GM21423 (cell line): Measurements from ENCODE around the gene DNAJC12.
"Not testable (repeated sequence)": the region's sequence is repeated elsewhere in the genome, so short reads cannot be mapped to it uniquely, and the experiment has no call there.

Experiments
- ATAC-seq: cut with Tn5 transposase; IDR thresholded peaks from one replicate; pipeline ENCODE4 v1.9.1; 2021; ENCODE audit warnings: mild to moderate bottlenecking, moderate library complexity; ENCODE audit not compliant: unreplicated experiment

The DNAJC12 gene

DNA sequence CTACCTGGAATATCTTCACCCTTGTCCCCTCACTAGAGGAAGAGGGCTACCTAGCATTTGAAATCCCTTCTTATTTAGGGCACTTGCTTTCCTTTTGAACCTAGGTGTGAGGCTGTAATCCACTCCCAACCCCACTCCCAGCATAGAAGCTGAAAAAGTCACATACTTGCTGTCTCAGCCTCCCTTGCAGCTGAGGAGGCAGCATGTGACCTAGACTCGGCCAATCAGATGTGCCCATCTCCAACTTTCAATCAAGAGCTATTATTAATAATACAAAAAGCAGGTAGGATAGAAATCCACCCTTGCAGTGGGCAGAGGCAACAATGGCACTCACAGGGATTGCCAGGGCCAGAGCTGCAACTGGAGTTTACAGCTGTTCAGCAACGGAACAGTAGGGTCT is 70.7 kb downstream of the DNAJC12 start:
- ATAC-seq = no peak

DNA sequence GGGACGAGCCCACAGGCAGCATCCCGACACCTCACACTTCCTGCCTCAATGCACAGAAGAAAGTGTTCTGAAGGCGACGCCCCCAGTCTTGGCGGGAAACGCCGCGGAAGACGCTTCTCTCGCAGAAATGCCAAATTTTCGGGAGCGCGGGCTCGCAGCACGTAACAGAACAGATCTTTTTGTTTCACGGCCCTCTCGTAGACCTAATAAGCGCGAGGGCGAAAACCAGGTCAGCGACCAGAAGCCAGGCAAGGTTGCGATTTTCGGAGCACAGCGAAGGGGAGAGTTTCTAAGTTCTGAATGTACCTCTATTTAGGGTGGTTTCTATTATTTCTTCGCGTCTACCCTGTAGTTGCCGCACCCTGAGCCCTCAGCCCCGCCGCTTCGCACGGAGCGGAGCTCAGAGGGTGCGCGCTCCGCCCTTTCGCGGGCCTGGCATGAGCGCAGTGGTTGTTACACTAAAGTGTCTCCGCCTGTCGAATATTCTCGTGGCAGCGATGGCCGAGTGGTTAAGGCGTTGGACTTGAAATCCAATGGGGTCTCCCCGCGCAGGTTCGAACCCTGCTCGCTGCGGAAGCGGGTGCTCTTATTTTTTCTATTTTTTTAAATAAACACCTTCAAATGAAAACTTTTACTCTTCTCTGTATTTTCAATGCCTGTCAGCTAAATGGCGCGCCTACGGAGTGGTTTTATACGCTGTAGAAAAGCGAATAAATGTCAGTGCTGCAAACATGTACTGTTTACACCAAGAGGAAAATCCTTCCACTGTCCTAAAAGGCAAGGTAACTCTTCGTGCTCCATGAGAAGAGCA is 73.8 kb downstream of the DNAJC12 start:
- ATAC-seq = peak; percentile 86

DNA sequence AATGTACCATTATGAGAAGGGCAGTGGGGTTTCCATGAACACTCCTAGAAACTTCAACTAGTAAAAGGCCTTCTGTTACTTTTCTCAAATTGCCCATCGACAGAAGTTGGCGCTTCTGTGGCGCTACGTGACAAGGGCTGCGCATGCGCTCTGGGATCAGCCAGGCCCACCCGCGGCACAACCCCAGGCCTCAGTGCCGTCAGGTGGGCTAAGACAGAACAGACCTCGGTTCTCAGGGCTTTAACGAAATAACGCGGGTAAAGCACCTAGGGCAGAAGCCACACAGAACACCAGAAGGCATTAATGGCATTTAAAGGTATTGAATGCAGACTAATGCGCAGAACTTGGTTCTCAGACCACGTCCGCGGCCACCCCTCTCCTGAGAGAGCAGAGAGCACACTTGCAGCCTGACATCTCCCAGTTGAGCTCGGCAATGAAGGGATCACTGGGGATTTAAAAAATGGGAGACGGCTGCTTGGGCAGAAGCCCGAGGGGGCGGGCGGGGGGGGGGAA is 74.4 kb downstream of the DNAJC12 start:
- ATAC-seq = peak; percentile 18

DNA sequence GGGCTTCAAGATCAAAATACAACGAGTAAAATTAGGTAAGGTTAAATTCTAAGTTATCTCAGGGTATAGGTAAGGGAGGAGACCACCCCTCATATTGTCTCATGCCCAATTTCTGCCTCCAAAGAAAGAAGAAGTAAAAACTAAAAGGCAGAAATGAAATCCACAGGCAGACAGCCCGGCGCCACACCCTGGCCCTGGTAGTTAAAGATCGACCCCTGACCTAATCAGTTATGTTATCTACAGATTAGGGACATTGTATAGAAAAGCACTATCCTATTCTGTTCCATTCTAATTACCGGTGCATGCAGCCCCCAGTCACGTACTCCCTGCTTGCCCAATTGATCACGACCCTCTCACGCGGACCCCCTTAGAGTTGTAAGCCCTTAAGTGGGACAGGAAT is 75.4 kb downstream of the DNAJC12 start:
- not testable (repeated sequence) for ATAC-seq

DNA sequence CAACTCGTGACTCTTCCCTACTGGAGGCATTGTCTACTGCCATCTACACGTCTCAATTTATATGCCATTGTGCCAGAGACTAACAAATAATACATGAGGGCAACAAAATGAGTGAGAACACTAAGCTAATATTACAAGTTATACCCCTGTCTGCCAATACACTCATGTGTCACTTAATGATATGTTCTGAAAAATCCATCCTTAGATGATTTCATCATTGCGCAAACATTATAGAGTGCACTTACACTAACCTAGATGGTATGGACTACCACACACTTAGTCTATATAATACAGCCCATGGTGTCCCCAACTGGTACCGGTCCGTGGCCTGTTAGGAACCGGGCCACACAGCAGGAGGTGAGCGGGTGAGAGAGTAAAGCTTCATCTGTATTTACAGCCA is 77.7 kb downstream of the DNAJC12 start:
- ATAC-seq = no peak
